Measurements from ENCODE around the gene XYLT1. TPM values are rescaled to one million over a fixed set of nuclear protein-coding genes. Genes with fewer than 3 reads are reported as not detected.
"Not testable (repeated sequence)": the region's sequence is repeated elsewhere in the genome, so short reads cannot be mapped to it uniquely, and the experiment has no call there.

XYLT1 gene, protein sequence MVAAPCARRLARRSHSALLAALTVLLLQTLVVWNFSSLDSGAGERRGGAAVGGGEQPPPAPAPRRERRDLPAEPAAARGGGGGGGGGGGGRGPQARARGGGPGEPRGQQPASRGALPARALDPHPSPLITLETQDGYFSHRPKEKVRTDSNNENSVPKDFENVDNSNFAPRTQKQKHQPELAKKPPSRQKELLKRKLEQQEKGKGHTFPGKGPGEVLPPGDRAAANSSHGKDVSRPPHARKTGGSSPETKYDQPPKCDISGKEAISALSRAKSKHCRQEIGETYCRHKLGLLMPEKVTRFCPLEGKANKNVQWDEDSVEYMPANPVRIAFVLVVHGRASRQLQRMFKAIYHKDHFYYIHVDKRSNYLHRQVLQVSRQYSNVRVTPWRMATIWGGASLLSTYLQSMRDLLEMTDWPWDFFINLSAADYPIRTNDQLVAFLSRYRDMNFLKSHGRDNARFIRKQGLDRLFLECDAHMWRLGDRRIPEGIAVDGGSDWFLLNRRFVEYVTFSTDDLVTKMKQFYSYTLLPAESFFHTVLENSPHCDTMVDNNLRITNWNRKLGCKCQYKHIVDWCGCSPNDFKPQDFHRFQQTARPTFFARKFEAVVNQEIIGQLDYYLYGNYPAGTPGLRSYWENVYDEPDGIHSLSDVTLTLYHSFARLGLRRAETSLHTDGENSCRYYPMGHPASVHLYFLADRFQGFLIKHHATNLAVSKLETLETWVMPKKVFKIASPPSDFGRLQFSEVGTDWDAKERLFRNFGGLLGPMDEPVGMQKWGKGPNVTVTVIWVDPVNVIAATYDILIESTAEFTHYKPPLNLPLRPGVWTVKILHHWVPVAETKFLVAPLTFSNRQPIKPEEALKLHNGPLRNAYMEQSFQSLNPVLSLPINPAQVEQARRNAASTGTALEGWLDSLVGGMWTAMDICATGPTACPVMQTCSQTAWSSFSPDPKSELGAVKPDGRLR
- 10 to 100 TPM; 24.2 to 28.6 TPM for total RNA-seq
- long read RNA-seq, partial matches to known transcripts, result 0 of 18 reads
- long read RNA-seq, other reads (novel, unspliced or antisense), result 18 of 18 reads

GRCh38 chr16:17470908-17471718 lies at the start of gene XYLT1:
TSS of gene XYLT1 (minus strand) at chr16:17470960. CDS start at chr16:17470796, 164 bp downstream.
- DNase-seq (peak; percentile 55 to 69), ATAC-seq (peak; percentile 36)
- intact Hi-C loops (cut with DNase I, micrococcal nuclease), result loop anchor here in 1 of 2 donors (10.0 kb wide), 1 partner anchor 104 kb away; no protein-coding TSS in a partner anchor

DNA sequence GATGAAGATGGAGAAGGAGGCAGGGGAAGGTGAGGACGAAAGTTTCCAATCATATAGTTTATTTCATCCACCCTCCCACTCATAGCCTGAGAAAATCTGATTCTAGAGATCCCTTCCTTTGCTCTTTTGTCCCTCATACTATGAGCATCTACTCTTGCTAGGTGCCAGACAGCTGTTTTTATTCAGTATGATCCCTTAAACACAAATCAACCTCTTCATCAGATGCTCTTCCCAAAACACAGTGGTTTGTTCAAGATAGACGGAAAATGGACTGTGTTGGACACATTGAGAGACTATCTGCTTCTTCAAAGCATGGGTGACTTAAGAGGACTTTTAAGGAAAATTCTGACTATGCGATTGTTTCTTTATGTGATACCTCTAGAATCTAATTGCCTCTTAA lies 49.4 kb upstream of the XYLT1 start:
- no peak for ATAC-seq
- intact Hi-C loops (cut with DNase I, micrococcal nuclease), result no loop called here
- no peak for DNase-seq

GRCh38 chr16:17519101-17519955 lies 48.6 kb upstream of the XYLT1 start:
- intact Hi-C loops (cut with DNase I, micrococcal nuclease), result no loop called here
- DNase-seq (no peak), ATAC-seq (no peak)

DNA sequence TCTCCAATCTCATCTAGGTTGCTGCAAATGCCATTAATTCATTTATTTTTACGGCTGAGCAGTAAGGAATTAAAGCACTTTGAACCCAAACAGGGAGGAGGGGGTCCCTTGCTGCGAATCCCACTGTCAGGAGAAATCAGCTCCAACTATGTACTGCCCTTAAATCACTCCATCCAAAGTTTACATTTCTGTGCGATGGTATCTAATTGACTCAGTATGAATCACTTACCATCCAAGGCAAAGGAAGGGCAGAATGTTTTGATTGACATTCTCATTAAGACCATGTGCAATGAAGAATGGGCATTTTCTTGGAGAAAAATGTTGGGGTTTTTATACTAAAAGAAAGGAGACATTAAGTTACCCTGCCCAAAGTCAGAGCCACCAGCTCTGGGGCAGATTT lies 47.7 kb upstream of the XYLT1 start:
- intact Hi-C loops (cut with DNase I, micrococcal nuclease), result no loop called here
- DNase-seq (no peak), ATAC-seq (no peak)

DNA sequence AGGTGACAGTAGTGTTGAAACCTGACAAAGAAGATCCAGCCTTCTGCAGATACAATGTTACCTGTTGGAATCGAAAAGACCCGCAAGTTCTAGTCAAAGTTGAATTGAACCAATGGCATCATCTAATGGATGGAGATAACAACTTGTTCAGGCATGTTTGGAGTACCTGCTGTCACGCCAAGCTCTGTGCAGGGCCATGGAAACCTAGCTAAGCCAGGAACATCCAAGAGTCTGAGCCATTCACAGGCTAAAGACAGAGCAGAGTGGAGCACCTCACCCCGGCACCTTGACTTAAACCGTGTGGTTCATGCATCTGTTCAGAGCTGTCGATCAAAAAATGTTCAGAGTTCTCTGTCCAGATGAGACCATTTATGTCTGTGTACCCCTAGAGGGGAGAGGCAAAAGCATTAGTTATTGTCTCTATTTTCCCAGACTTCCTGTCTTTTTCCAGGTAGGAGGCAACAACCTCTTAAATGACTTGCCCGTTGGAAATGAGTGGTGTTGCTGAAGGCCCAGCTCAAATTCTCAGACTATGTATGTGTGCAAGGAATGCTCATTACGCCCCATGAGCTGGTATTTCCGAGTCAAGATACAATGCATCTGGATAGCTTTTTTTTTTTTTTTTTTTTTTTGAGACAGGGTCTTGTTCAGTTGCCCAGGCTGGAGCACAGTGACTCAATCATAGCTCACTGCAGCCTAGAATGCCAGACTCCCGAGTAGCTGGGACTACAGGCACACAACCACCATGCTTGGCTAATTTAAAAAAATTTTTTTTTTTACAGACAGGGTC lies 44.9 kb upstream of the XYLT1 start:
- ATAC-seq, result no peak
- no peak for DNase-seq
- intact Hi-C loops (cut with DNase I, micrococcal nuclease), result no loop called here

DNA sequence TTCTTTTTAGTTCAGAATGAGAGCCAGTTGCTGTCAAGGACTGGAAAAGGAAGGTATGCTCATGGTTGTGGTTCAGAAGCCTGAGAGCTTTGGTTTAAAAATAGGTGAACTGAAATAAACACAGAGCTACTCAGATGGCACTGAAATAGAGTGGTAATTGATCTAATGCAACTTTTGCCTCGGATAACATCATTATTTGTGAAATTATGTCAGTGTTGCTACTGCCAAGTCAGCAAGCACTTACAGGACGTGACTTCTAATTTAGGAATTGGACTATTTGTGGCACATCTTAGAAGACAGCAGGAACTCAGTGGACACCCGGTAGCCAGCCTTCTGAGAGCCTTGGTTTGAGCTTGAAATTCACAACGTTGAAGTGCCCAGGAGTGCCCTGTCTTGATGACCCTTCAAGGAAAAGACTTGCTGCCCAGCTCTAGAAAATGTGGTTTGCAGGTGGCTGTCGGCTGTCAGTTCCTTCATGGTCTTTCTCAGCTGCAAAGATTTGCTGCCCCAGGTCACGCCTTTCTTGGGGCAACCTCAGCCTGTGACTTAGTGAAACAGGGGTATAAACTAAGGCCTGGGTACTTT lies 42.0 kb upstream of the XYLT1 start:
- no peak for ATAC-seq
- intact Hi-C loops (cut with DNase I, micrococcal nuclease), result no loop called here
- no peak for DNase-seq

- no peak for DNase-seq
- ATAC-seq, result no peak
- intact Hi-C loops (cut with DNase I, micrococcal nuclease), result no loop called here
Measured at GRCh38 chr16:17511340-17511739, 40.6 kb upstream of the XYLT1 start.

DNA sequence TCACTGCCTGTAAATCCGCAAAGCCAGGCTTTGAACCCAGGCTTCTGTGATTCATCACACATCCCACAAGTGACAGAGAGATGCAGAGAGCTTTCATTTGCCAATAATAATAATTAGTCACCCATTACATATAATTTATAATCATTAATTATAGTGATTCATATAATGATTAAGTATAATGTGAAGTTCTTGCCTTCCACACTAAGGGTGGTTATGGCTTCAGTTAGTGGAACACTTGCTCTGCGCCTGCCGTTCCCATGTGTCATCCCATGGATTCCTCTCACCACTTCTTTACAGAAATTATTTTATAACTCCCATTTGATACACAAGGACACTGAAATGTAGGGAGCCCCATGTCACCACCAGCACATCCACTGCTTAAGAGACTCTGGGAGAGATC lies 39.8 kb upstream of the XYLT1 start:
- ATAC-seq (no peak), DNase-seq (no peak)
- intact Hi-C loops (cut with DNase I, micrococcal nuclease), result no loop called here

- intact Hi-C loops (cut with DNase I, micrococcal nuclease), result no loop called here
- no peak for DNase-seq
- no peak for ATAC-seq
Measured at GRCh38 chr16:17509194-17509593, 38.4 kb upstream of the XYLT1 start.

GRCh38 chr16:17508303-17508702 lies 37.5 kb upstream of the XYLT1 start:
- intact Hi-C loops (cut with DNase I, micrococcal nuclease), result no loop called here
- ATAC-seq, result no peak
- no peak for DNase-seq

- ATAC-seq; DNase-seq; intact Hi-C loops (cut with DNase I, micrococcal nuclease): not testable (repeated sequence)
Measured at GRCh38 chr16:17507516-17507915, 36.8 kb upstream of the XYLT1 start.

- ATAC-seq; DNase-seq; intact Hi-C loops (cut with DNase I, micrococcal nuclease): not testable (repeated sequence)
Measured at GRCh38 chr16:17505828-17506227, 35.1 kb upstream of the XYLT1 start.

GRCh38 chr16:17504050-17504449 lies 33.3 kb upstream of the XYLT1 start:
- no peak for DNase-seq
- ATAC-seq, result no peak
- intact Hi-C loops (cut with DNase I, micrococcal nuclease), result no loop called here

DNA sequence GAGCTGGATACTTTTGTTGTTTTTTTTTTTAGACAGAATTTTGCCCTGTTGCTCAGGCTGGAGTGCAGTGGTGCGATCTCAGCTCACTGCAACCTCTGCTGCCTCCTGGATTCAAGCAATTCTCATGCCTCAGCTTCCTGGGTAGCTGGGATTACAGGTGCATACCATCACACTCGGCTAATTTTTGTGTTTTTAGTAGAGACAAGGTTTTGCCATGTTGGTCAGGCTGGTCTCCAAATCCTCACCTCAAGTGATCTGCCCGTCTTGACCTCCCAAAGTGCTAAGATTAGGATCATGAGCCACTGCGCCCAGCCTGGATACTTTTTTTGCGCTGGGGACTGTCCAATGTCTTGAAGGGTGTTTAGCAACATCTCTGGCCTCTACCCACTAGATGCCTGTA lies 32.6 kb upstream of the XYLT1 start:
- DNase-seq, result no peak
- ATAC-seq, result no peak
- intact Hi-C loops (cut with DNase I, micrococcal nuclease), result no loop called here

GRCh38 chr16:17501321-17501720 lies 30.6 kb upstream of the XYLT1 start:
- intact Hi-C loops (cut with DNase I, micrococcal nuclease), result no loop called here
- DNase-seq (no peak), ATAC-seq (no peak)

GRCh38 chr16:17499223-17499902 lies 28.6 kb upstream of the XYLT1 start:
- intact Hi-C loops (cut with DNase I, micrococcal nuclease), result no loop called here
- ATAC-seq (no peak), DNase-seq (no peak)

Data from left colon (tissue), 2 donors.